ENCODE data around the gene ZFPM1. TPM values are rescaled to one million over a fixed set of nuclear protein-coding genes. Genes with fewer than 3 reads are reported as not detected.

ZFPM1 gene
- total RNA-seq, 1 donor from 2014 or later = 35.0 TPM

GRCh38 chr16:88459366-88460073 lies 6.4 kb downstream of the ZFPM1 start:
- H3K4me1 Mint-ChIP-seq = peaks cover 72% of the 10 kb centered on the region
- peaks cover 2% of the 10 kb centered on the region for H3K36me3 Mint-ChIP-seq (ENCODE audit: low read depth)
- DNase-seq = no peak
- H3K9me3 Mint-ChIP-seq = no peaks in the 10 kb centered on the region
- no peaks in the 10 kb centered on the region for H3K27me3 Mint-ChIP-seq
- H3K27ac Mint-ChIP-seq = peak overlapping the region; percentile 30
- ATAC-seq (ENCODE audit: low read depth) = no peak
- CTCF ChIA-PET = no interaction called here
- TF ChIP-seq, protein P1, sequence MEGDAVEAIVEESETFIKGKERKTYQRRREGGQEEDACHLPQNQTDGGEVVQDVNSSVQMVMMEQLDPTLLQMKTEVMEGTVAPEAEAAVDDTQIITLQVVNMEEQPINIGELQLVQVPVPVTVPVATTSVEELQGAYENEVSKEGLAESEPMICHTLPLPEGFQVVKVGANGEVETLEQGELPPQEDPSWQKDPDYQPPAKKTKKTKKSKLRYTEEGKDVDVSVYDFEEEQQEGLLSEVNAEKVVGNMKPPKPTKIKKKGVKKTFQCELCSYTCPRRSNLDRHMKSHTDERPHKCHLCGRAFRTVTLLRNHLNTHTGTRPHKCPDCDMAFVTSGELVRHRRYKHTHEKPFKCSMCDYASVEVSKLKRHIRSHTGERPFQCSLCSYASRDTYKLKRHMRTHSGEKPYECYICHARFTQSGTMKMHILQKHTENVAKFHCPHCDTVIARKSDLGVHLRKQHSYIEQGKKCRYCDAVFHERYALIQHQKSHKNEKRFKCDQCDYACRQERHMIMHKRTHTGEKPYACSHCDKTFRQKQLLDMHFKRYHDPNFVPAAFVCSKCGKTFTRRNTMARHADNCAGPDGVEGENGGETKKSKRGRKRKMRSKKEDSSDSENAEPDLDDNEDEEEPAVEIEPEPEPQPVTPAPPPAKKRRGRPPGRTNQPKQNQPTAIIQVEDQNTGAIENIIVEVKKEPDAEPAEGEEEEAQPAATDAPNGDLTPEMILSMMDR (IDR thresholded peaks at IDR 0.05) = no peak
- POLR2A ChIA-PET = interaction anchor here (0.6 kb wide), 1 partner anchor 627 kb away, joined by 4 read pairs; no protein-coding TSS in a partner anchor
- H3K4me3 Mint-ChIP-seq = no peak overlapping the region
- intact Hi-C loops (cut with micrococcal nuclease) = loop anchor here (5.0 to 10.0 kb wide), 4 partner anchors 225 to 715 kb away; partner anchors contain the start of genes CDH15 and SNAI3

GRCh38 chr16:88460496-88461330 lies 7.6 kb downstream of the ZFPM1 start:
- POLR2A ChIA-PET = no interaction called here
- H3K36me3 Mint-ChIP-seq (ENCODE audit: low read depth) = peaks cover 2% of the 10 kb centered on the region
- H3K27me3 Mint-ChIP-seq = no peaks in the 10 kb centered on the region
- TF ChIP-seq, protein P1 (IDR thresholded peaks at IDR 0.05) = no peak
- ATAC-seq (ENCODE audit: low read depth) (no peak), DNase-seq (no peak)
- CTCF ChIA-PET = no interaction called here
- no peaks in the 10 kb centered on the region for H3K9me3 Mint-ChIP-seq
- H3K4me3 Mint-ChIP-seq = no peak overlapping the region
- peaks cover 81% of the 10 kb centered on the region for H3K4me1 Mint-ChIP-seq
- intact Hi-C loops (cut with micrococcal nuclease) = no loop called here
- H3K27ac Mint-ChIP-seq = no peak overlapping the region

- H3K4me3 Mint-ChIP-seq = no peak overlapping the region
- intact Hi-C loops (cut with micrococcal nuclease) = no loop called here
- CTCF ChIA-PET = no interaction called here
- ATAC-seq (ENCODE audit: low read depth) = no peak
- no peak for DNase-seq
- TF ChIP-seq, protein P1 (IDR thresholded peaks at IDR 0.05) = no peak
- no peaks in the 10 kb centered on the region for H3K9me3 Mint-ChIP-seq
- peaks cover 82% of the 10 kb centered on the region for H3K4me1 Mint-ChIP-seq
- no peaks in the 10 kb centered on the region for H3K36me3 Mint-ChIP-seq (ENCODE audit: low read depth)
- no peaks in the 10 kb centered on the region for H3K27me3 Mint-ChIP-seq
- POLR2A ChIA-PET = no interaction called here
- H3K27ac Mint-ChIP-seq = peak overlapping the region; percentile 24
These were observed 8.5 kb downstream of the ZFPM1 start for GRCh38 chr16:88461331-88462269.

- POLR2A ChIA-PET = no interaction called here
- Mint-ChIP-seq H3K4me1 (peaks cover 82% of the 10 kb centered on the region), H3K4me3 (no peak overlapping the region)
These were observed 9.3 kb downstream of the ZFPM1 start for GRCh38 chr16:88462396-88462795.

More at GRCh38 chr16:88462396-88462795, 9.3 kb downstream of the ZFPM1 start:
- no peaks in the 10 kb centered on the region for H3K36me3 Mint-ChIP-seq (ENCODE audit: low read depth)
- CTCF ChIA-PET = no interaction called here
- H3K27ac Mint-ChIP-seq = no peak overlapping the region
- no peaks in the 10 kb centered on the region for H3K9me3 Mint-ChIP-seq
- intact Hi-C loops (cut with micrococcal nuclease) = no loop called here
- TF ChIP-seq, protein P1 (IDR thresholded peaks at IDR 0.05) = no peak
- no peak for DNase-seq
- ATAC-seq (ENCODE audit: low read depth) = no peak
- no peaks in the 10 kb centered on the region for H3K27me3 Mint-ChIP-seq
